GM23248 (cell line): ENCODE data around the gene PPP2R3B.

Experiments
- EZH2 ChIP-seq: fragments of 200-600 bp; sonication (generic); IDR thresholded peaks from 2 replicates; pipeline ENCODE4 v1.6.1; 2018; ENCODE audit warnings: antibody characterized with exemption, mild to moderate bottlenecking; ENCODE audit not compliant: insufficient read depth, poor library complexity, severe bottlenecking
- EZH2phosphoT487 ChIP-seq: fragments of 200-600 bp; sonication (generic); IDR thresholded peaks from 2 replicates; pipeline ENCODE4 v1.6.1; 2018; ENCODE audit warnings: antibody characterized with exemption, moderate library complexity, mild to moderate bottlenecking, low read depth; ENCODE audit not compliant: insufficient read depth

- no peak for TF ChIP-seq EZH2
- TF ChIP-seq EZH2phosphoT487, result no peak
Measured at GRCh38 chrX:349196-349595, 37.5 kb downstream of the PPP2R3B start.
